ENCODE measurements around the gene NUMBL.
"Not testable (repeated sequence)": the region's sequence is repeated elsewhere in the genome, so short reads cannot be mapped to it uniquely, and the experiment has no call there.

The NUMBL gene

DNA sequence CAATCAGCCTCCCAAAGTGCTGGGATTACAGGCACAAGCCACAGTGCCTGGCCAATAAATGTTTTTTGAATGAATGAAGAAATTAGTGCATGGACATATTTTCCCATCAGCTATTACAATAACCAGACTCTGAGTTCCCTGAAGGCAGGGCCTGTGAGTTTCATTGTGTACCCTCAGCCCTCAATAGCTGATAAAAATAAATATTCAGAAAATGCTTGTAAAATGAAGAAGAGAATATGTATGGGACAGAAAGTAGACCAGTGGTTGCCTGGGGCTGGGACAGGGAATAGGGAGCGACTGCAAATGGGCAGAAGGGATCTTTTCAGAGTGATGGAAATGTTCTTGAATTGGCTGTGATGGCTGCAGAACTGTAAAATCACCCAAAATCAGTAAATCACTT is 28.8 kb downstream of the NUMBL start:
- DNase-seq, result no peak

DNA sequence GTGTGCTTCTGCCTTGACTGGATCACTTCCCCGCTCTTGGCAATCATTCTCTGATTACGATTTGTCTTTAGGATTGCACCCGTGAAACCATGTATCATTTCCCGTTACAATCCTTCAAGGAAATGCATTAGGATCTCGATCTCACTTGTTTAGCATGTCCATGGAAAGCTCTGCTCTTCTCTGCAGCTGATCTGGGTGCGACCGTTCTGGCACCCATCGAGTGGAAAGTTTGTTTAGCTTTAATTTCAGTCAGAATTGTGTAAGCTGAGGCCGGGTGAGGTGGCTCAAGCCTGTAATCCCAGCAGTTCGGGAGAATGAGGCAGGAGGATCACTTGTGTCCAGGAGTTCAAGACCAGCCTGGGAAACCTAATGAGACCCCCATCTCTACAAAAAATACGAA is 30.9 kb downstream of the NUMBL start:
- DNase-seq, result no peak

DNA sequence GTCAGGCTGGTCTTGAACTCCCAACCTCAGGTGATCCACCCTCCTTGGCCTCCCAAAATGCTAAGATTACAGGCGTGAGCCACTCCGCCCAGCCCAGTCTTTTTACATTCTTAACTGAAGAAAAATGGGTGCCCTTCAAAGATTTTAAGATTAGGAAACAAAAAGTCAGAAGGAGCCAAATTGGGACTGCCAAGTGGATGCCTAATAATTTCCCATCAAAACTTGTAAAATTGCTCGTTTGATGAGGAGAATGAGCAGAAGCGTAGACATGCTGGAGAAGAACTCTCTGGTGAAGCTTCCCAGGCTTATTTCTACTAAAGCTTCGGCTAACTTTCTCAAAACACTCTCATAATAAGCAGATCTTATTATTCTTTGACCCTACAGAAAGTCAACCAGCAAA is 31.3 kb downstream of the NUMBL start:
- DNase-seq, result no peak

DNA sequence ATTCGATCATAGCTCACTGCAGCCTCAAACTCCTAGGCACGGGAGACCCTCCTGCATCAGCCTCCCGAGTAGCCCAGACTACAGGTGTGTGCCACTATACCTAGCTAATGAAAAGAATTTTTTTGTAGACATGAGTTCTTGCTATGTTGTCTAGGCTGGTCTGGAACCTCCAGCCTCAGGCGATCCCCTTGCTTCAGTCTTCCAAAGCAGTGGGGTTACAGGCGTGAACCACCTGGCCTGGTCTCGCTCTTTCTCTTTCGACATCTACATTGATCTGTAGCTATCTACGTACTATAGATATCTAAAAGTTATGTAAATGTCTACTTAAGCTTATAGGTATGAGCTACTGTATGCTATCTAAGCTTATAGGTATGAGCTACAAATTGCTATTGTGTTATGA is 32.4 kb downstream of the NUMBL start:
- no peak for DNase-seq

DNA sequence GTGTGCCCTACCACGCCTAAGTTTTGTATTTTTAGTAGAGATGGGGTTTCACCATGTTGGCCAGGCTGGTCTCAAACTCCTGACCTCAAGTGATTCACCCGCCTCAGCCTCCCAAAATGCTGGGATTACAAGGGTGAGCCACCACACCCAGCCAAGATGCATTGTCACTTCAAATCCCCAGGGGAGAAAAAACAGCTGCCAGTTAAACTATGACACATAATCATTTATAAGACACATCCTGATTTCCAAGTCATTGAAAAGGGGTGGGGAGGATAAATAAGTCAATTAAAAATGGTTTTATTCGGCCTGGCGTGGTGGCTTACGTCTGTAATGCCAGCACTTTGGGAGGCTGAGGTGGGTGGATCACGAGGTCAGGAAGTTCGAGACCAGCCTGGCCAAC is 34.8 kb downstream of the NUMBL start:
- not testable (repeated sequence) for DNase-seq

DNA sequence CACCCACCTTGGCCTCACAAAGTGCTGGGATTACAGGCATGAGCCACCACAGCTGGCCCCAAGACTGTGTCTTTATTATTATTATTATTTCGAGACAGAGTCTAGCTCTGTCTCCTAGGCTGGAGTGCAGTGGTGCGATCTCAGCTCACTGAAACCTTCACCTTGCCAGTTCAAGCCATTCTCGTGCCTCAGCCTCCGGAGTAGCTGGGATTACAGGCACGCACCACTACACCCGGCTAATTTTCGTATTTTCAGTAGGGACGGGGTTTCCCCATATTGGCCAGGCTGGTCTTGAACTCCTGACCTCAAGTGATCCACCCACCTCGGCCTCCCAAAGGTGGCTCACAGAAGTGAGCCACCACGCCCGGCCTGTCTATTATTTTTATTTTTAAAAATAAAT is 38.1 kb downstream of the NUMBL start:
- DNase-seq, result not testable (repeated sequence)

DNA sequence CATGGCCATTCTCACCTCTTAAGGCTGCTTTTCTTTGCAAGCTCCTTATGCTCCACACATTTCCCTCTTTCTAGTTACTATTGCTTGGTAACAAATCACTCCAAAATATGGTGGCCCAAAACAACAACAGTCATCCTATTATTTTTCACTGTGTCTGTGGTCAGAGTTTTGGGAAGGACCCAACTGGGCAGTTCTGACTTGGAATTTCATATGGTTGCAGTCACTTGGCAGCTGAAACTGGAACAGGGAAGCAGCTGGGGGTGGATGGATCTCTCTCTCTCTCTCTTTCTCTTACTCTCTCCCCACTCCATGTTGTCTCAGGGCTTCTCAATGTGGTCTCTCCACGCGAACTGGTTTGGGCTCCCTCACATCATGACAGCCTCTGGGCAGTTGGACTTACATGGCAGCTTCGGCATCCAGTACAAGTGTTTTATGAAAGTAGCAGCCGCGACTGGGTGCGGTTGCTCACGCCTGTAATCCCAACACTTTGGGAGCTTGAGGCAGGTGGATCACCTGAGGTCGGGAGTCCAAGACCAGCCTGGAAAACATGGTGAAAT is 39.6 kb downstream of the NUMBL start:
- DNase-seq, result no peak

DNA sequence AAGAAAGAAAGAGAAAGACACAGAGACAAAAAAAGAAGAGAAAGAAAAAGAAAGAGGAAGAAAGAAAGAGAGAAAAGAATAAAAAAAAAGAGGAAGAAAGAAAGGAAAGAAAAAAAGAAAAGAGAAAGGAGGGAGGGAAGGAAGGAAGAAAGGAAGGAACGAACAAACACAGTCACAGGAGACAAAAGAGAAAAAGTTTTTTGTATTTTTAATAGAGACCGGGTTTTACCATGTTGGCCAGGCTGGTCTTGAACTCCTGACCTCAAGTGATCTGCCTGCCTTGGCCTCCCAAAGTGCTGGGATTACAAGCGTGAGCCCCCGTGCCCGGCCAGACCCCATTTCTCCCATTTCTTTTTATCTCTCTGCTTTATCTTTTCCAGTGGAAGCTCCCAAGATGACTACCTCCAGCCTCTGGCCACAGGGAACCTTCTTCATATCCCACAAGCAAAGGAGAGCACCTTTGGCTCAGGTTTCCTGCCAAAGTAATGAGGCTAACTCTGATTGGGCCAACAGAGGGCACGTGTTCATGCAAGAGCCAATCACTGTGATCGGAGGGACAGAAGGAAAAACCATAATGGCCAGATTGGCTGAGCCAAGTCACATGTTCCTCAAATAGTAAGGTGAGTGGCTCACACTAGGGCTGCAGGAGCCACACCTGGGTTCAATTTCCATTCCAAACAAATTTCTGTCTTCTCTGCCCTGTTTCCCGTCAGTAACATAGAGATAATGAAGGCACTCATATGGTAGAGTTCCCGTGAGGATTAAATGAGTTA is 40.4 kb downstream of the NUMBL start:
- not testable (repeated sequence) for DNase-seq

DNA sequence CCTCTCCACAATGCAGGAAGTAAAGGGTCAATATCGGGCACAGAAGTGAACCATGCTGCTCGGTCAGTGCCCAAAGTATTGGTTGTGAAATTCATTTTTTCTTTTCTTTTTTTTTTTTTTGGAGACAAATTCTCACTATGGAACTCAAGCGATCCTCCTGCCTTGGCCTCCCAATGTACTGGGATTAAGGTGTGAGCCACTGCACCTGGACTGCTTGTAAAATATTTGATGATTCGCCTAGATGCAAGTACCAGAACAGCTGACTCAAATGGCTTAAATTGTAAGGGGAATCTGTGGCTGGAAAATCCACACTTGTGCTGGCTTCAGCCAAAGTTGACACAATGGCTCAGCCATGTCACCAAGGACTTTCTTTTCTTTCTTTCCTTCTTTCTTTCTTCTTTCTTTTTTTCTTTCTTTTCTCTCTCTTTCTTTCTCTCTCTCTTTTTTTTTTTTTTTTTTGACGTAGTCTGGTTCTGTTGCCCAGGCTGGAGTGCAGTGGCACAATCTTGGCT is 43.7 kb downstream of the NUMBL start:
- DNase-seq, result no peak

DNA sequence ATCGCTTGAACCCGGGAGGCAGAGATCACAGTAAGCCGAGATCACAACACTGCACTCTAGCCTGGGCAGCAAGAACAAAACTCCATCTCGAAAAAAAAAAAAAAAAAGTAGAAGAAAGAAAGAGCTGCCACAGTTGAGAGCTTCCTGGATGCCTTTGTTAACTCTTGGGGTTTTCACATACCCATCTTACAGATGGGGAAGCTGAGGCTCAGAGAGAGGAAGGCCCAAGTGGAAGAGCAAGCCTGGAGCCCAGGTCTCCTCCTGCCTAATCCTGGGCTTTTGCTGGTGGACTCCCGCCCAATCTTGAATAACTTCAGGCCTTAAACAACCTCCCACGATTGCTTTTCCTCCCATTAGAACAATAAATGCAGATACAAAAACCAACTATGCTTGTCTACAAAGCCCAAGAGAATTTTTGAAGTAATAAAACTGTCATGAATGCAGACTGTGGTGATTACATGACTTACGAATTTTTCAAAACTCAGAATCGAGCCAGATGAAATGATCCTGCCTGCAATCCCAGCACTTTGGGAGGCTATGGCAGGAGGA is 47.6 kb downstream of the NUMBL start:
- no peak for DNase-seq

DNA sequence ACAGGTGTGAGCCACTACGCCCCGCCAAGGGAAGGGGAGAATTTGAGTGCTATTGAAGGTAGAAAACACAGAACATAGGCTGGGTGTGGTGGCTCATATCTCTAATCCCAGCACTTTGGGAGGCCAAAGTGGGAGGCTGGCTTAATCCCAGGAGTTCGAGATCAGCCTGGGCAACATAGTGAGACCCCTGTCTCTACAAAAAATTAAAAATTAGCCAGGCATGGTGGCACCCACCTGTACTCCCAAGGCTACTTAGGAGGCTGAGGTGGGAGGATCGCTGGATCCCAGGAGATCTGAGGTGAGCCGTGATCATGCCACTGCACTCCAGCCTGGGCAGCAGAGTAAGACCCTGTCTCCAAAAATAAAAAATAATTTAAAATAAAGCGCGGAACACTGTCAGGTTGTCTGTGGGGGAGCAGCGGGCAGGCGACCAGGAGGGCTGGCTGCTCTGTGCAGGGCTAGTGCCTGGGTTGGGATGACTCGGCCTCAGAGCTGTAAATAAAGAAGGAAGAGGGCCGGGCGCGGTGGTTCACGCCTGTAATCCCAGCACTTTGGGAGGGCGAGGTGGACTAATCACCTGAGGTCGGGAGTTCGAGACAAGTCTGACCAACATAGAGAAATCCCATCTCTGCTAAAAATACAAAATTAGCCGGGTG is 48.3 kb downstream of the NUMBL start:
- DNase-seq, result no peak

DNA sequence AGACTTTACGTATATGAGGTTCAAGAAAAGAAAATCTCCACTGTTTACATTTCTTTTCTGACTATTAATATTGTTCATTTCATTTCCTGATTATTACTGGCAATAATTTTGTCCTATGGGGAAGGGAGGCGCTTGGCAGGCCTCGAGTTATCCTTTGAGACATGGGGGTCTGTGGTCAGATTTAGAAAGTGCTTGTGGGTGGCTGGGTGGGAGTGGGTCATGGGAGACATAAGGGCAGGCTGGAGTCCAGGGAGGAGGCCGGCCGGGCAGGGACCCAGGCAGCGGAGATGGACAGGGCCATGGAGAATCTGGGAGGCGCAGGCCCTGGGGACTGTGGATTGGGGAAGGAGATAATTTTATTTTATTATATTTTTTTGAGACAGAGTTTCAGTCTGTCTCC is 49.2 kb downstream of the NUMBL start:
- DNase-seq, result no peak

DNA sequence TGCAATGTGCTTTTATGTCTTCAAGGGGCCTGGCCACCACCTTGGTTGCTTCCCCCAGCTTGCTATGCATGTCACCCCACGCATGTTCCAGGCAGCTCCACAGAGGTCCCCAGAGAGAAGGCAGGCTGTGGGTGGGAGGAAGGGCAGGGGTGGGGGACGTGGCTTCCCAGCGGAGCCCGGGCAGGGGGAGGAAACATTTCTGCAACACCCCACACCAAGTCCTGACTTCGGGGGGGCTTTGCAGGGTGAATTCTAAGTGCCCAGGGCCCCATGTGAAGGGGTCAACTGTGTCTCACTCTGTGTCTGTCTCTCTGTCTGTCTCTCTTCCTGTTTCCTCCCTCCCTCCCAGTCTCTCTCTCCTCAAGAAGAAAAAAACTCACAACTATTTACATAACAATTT is 49.7 kb downstream of the NUMBL start:
- DNase-seq, result no peak

DNA sequence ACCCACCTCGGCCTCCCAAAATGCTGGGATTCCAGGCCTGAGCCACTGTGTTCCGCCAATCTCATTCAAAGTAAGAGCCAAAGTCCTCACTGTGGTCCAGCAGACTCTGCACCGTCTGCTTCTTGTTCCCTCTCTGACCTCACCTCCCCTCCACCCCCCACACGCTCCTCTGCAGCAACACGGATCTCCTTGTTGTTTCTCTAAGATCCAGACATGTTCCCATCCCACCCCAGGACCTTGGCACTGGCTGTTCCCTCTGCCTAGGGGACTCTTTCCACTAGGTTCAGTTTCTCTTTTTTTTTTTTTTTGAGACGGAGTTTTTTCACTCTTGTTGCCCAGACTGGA is 50.8 kb downstream of the NUMBL start:
- no peak for DNase-seq

DNA sequence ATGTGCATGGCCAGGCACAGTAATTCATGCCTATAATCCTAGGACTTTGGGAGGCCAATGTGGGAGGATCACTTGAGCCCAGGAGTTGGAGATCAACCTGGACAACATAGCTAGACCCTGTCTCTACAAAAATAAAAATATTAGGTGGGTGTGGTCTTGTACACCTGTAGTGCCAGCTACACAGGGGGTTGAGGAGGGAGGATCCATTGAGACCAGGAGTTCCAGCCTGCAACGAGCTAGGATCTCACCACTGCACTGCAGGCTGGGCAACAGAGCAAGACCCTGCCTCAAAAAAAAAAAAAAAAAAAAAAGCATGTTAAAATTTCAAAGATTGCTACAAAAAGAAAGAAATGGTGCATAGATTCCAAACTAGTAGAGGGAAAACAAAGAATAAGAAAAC is 52.1 kb downstream of the NUMBL start:
- no peak for DNase-seq

DNA sequence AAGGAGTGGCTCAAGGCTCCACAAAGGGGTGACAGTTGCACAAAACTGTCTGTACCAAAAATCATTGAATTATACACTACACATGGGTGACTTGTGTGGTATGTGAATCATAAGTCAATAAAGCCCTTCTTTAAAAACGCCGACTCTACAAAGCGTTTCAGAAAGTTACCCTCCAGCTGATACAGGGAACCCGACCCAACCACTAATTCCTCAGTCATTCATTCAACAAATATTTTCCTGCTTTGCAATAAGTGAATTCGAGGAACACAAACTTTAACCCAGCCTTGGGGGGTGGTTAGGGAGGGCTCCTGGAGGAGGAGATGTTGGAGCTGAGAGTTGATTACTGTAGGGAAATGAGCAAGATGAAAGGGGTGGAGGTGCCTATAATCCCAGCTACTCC is 57.2 kb downstream of the NUMBL start:
- no peak for DNase-seq

DNA sequence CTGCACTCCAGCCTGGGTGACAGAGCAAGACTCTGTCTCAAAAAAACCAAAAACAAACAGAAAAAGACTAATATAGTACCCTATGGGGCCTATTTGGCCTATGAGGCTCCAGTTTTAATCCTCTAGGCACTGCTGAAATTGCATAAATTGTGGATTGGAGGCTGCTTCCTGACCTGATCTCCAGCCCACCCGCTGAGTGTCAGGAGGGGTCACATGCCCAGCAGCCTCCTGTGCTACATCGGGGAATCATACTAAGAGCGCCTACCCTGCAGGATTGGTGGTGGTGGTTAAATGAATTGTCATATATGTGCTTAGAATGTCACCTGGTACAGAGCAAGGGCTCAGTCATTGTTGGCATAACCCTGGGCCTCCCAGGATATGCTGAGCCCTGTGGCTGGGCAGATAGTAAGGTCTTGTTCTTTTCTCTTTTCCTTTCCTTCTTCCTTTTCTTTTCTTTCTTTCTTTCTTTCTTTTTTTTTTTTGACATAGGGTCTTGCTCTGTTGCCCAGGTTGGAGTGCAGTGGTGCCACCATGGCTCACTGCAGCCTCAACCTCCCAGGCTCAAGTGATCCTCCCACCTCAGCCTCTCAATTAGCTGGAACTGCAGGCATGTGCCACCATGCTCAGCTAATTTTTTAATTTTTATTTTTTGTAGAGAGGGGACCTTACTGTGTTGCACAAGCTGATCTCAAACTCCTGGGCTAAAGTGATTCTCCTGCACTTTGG is 58.0 kb downstream of the NUMBL start:
- no peak for DNase-seq

DNA sequence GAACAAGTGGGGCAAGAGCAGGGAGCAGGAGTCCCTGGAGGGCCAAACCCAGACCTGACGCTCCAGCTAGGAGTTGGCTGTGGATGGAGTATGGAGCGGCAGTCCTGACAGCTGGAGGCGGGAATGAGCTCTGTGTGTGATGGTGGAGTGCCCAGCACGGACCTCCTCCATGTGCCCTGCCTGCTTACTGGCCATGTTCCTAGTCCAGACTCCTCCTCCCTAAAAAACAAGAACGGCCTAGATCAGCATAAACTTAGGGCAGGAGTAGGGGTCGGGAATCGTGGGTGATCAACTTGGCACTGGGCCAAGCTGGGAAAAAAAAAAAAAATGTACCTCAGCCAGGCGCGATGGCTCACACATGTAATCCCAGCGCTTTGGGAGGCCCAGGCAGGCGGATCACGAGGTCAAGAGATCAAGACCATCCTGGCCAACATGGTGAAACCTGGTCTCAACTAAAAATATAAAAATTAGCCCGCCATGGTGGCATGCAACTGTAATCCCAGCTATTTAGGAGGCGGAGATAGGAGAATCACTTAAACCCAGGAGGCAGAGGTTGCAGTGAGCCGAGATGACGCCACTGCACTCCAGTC is 59.8 kb downstream of the NUMBL start:
- no peak for DNase-seq

DNA sequence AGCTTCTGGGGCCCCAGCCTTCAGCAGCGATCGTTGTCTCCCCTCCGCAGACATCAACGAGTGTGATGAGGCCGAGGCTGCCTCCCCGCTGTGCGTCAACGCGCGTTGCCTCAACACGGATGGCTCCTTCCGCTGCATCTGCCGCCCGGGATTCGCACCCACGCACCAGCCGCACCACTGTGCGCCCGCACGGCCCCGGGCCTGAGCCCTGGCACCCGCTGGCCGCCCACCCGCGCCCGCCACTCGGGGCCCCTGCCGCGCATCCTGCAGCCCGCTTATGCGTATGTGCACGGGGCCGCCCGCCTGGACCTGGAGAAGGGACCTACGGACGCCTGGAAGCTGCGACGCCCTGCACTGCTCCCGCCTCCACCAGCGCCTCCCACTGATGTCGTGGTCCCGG is 61.1 kb downstream of the NUMBL start:
- no peak for DNase-seq

DNA sequence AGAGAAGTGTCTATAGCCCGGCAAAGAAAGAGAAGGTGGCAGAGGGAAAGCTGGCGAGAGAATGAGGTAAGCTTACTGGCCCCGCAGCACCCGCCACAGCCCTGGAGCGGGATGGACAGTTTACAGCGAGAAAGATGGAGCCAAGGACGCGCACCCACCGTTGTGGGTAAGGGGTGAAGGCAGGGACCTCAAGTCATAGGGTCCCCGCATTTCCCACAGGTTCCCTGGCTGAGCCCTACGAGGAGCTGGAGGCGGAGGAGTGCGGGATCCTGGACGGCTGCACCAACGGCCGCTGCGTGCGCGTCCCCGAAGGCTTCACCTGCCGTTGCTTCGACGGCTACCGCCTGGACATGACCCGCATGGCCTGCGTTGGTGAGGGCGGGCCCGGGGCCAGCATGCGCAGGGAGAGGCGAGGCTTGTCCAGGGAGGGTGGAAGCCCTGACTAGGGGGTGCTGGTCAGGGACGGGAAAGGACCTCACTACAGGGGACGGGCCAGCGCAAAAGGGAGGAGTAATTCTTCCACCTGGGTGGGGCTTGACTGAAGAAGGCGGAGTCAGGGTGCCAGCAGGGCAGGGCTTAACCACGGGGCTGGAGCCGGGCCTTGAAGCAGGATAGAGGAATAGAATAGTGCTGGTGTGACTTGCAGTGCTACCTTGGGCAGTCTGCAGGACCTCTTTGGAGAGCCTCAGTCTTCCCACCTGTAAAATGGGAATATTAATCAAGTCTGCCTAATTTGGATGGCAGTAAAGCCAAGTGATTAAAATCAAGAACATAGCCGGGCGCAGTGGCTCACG is 62.8 kb downstream of the NUMBL start:
- DNase-seq, result no peak

DNA sequence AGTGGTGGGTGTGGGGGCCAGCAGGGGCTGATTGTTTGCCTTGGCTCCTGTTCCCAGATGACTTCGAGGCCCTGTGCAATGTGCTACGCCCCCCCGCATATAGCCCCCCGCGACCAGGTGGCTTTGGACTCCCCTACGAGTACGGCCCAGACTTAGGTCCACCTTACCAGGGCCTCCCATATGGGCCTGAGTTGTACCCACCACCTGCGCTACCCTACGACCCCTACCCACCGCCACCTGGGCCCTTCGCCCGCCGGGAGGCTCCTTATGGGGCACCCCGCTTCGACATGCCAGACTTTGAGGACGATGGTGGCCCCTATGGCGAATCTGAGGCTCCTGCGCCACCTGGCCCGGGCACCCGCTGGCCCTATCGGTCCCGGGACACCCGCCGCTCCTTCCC is 63.5 kb downstream of the NUMBL start:
- no peak for DNase-seq
